22Rv1 (cell line): ENCODE data around the gene PDHA1.

Experiments
- ZFX ChIP-seq: fragments of 450-650 bp; IDR thresholded peaks from 2 replicates; pipeline ENCODE4 v1.6.1; 2017; ENCODE audit warnings: antibody characterized with exemption, borderline replicate concordance
- TF ChIP-seq, protein P1 (sequence below): fragments of 450-650 bp; IDR thresholded peaks from 2 replicates; pipeline ENCODE4 v1.5.1; 2017; ENCODE audit warnings: mild to moderate bottlenecking

DNA sequence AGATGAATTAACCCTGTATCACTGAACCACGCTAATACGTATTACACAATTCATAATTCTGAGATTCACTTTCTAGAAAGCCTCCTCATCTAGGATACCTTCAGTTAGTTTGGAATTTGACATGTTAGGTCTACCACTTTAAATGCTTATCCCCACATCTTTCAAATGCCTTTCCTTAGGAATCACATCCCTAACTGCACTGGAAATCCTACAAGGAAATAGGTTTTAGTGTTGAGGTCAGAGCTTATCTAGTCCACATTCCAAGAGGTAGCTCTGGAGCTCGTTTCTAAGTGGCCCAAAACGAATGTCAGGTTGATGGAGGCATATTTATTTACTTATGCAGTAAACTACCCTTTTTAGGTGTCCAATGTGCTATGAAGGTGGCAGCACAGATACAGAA, 18.0 kb downstream of the PDHA1 start:
- TF ChIP-seq, protein P1, sequence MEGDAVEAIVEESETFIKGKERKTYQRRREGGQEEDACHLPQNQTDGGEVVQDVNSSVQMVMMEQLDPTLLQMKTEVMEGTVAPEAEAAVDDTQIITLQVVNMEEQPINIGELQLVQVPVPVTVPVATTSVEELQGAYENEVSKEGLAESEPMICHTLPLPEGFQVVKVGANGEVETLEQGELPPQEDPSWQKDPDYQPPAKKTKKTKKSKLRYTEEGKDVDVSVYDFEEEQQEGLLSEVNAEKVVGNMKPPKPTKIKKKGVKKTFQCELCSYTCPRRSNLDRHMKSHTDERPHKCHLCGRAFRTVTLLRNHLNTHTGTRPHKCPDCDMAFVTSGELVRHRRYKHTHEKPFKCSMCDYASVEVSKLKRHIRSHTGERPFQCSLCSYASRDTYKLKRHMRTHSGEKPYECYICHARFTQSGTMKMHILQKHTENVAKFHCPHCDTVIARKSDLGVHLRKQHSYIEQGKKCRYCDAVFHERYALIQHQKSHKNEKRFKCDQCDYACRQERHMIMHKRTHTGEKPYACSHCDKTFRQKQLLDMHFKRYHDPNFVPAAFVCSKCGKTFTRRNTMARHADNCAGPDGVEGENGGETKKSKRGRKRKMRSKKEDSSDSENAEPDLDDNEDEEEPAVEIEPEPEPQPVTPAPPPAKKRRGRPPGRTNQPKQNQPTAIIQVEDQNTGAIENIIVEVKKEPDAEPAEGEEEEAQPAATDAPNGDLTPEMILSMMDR = no peak
- no peak for TF ChIP-seq ZFX
